Neural cell (in vitro differentiated cells): ENCODE measurements around the gene AGPAT1. TPM values are rescaled to one million over a fixed set of nuclear protein-coding genes. Genes with fewer than 3 reads are reported as not detected.
"Not testable (repeated sequence)": the region's sequence is repeated elsewhere in the genome, so short reads cannot be mapped to it uniquely, and the experiment has no call there.

Experiments
- H2AFZ ChIP-seq: fragments of 200-600, 300-800 bp; sonication (generic), shearing (Covaris generic); 2 replicates; pipeline ENCODE4 v1.6.0; 2014; ENCODE audit warnings: low read depth, mild to moderate bottlenecking, antibody characterized with exemption, low read length, moderate library complexity
- H3F3A ChIP-seq: fragments of 200-600 bp; shearing (Covaris generic); 2 replicates; pipeline ENCODE4 v1.6.1; 2016; ENCODE audit warnings: mild to moderate bottlenecking, moderate library complexity, mixed read lengths, antibody characterized with exemption, low read length; ENCODE audit not compliant: insufficient read depth, poor library complexity, severe bottlenecking
- H3K27ac ChIP-seq: fragments of 200-600, 300-800 bp; sonication (generic), shearing (Covaris generic); 2 replicates; pipeline ENCODE4 v1.5.1; 2014; ENCODE audit warnings: mild to moderate bottlenecking, low read length, moderate library complexity
- H3K27me3 ChIP-seq: fragments of 300-800, 200-600 bp; sonication (generic), shearing (Covaris generic); 2 replicates; pipeline ENCODE4 v1.6.0; 2014; ENCODE audit warnings: mild to moderate bottlenecking, low read depth, low read length, moderate library complexity; ENCODE audit not compliant: insufficient read depth
- H3K36me3 ChIP-seq: fragments of 300-800, 200-600 bp; sonication (generic), shearing (Covaris generic); 2 replicates; pipeline ENCODE4 v1.5.1; 2014; ENCODE audit warnings: mild to moderate bottlenecking, antibody characterized with exemption, low read length, moderate library complexity; ENCODE audit not compliant: insufficient read depth
- H3K4me2 ChIP-seq: fragments of 300-800, 200-600 bp; sonication (generic), shearing (Covaris generic); 2 replicates; pipeline ENCODE4 v1.6.0; 2014; ENCODE audit warnings: mild to moderate bottlenecking, low read length
- H3K4me3 ChIP-seq: fragments of 300-800, 200-600 bp; sonication (generic), shearing (Covaris generic); 2 replicates; pipeline ENCODE4 v1.5.1; 2014; ENCODE audit warnings: mild to moderate bottlenecking, low read length, moderate library complexity
- H3K79me2 ChIP-seq: fragments of 200-600 bp; shearing (Covaris generic); replicated peaks from 2 replicates; pipeline ENCODE4 v1.6.0; 2014; ENCODE audit warnings: mild to moderate bottlenecking, low read length, moderate library complexity; ENCODE audit not compliant: insufficient read depth
- H3K9ac ChIP-seq: fragments of 300-800, 200-600 bp; sonication (generic), shearing (Covaris generic); 2 replicates; pipeline ENCODE4 v1.6.1; 2016; ENCODE audit warnings: mild to moderate bottlenecking, low read length, mixed read lengths
- H3K9me2 ChIP-seq: fragments of 200-600 bp; shearing (Covaris generic); 2 replicates; pipeline ENCODE4 v1.6.1; 2016; ENCODE audit warnings: mild to moderate bottlenecking, low read length, mixed read lengths; ENCODE audit not compliant: insufficient read depth
- H3K9me3 ChIP-seq: fragments of 200-600, 300-800 bp; sonication (generic), shearing (Covaris generic); 2 replicates; pipeline ENCODE4 v1.6.1; 2016; ENCODE audit warnings: mild to moderate bottlenecking, mixed run types, low read length, moderate library complexity, mixed read lengths
- H4K20me1 ChIP-seq: fragments of 200-600 bp; shearing (Covaris generic); 2 replicates; pipeline ENCODE4 v1.6.1; 2016; ENCODE audit warnings: mild to moderate bottlenecking, mixed run types; ENCODE audit not compliant: insufficient read depth
- EP300 ChIP-seq: fragments of 450-650 bp; conservative IDR thresholded peaks from 2 replicates; pipeline ENCODE4 v1.6.1; 2014; ENCODE audit warnings: antibody characterized with exemption, mild to moderate bottlenecking, moderate library complexity; ENCODE audit not compliant: poor library complexity, severe bottlenecking
- EZH2 ChIP-seq: fragments of 200-600, 300-800 bp; shearing (Covaris generic), sonication (generic); IDR thresholded peaks from 2 replicates; pipeline ENCODE4 v1.6.1; 2014; ENCODE audit warnings: antibody characterized with exemption, low read length, borderline replicate concordance, mild to moderate bottlenecking; ENCODE audit not compliant: insufficient read depth, poor library complexity, severe bottlenecking
- MXI1 ChIP-seq: fragments of 450-650 bp; conservative IDR thresholded peaks from 2 replicates; pipeline ENCODE4 v1.6.1; 2014; ENCODE audit warnings: antibody characterized with exemption, mild to moderate bottlenecking; ENCODE audit not compliant: poor library complexity, severe bottlenecking
- POLR2AphosphoS5 ChIP-seq: IDR thresholded peaks from 2 replicates; pipeline ENCODE4 v1.6.1; 2012
- RAD21 ChIP-seq: fragments of 450-650 bp; conservative IDR thresholded peaks from 2 replicates; pipeline ENCODE4 v1.6.1; 2014; ENCODE audit warnings: antibody characterized with exemption, mild to moderate bottlenecking, moderate library complexity
- SMC3 ChIP-seq: fragments of 450-650 bp; conservative IDR thresholded peaks from 2 replicates; pipeline ENCODE4 v1.6.1; 2014; ENCODE audit warnings: antibody characterized with exemption, mild to moderate bottlenecking, moderate library complexity; ENCODE audit not compliant: poor library complexity
- TAF1 ChIP-seq: IDR thresholded peaks from 2 replicates; pipeline ENCODE4 v1.6.1; 2012; ENCODE audit warnings: low read depth
- polyA plus RNA-seq: library from polyadenylated mRNA; depleted of rRNA; stranded (reverse); fragments of >200 nt; gene quantifications from 2 replicates; pipeline ENCODE4 v1.2.3, GENCODE V29; 2014
- TF ChIP-seq, protein P1 (sequence below): IDR thresholded peaks from 2 replicates; pipeline ENCODE4 v1.6.1; 2012; ENCODE audit warnings: borderline replicate concordance
- TF ChIP-seq, protein P2 (sequence below): fragments of 450-650 bp; IDR thresholded peaks from 2 replicates; pipeline ENCODE4 v1.5.1; 2014; ENCODE audit warnings: antibody characterized with exemption, mild to moderate bottlenecking, moderate library complexity; ENCODE audit not compliant: poor library complexity, severe bottlenecking

The AGPAT1 gene
- polyA plus RNA-seq, 1 donor from 2014 or later = 24.7 TPM

DNA sequence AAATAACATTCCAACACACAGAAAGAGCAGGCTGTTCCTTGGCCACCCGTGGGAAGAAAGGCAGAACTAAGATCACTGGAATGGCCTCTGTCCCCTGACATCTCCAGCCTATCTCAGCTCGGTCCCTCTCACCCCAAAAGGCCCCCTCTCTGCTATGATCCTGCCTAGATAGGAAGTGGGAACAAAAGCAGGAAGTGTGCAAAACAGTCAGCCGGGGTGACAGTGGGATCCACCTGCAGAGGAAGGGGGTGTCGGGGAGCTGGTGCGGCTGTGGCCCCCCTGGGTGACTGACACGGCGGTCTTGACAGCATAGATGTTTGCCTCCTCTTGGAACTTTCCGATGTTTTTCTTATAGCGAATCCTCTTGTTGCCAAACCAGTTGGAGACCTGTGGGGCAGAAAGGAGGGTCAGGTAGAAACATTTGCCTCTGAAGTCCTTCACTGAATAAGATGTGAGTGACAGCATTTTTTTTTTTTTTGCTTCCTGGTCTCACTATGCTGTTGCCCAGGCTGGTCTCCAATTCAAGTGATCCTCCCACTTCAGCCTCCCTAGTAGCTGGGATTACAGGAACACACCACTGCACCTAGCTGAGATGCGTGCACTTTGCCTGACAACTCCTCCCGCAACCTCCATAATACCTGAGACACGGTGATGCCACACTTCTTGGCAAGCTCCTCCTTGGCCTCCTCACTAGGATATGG, 11.3 kb upstream of the AGPAT1 start:
- H3F3A ChIP-seq = no peaks in the 10 kb centered on the region
- no peak overlapping the region for H3K4me2 ChIP-seq
- peaks cover 17% of the 10 kb centered on the region for H3K79me2 ChIP-seq
- no peaks in the 10 kb centered on the region for H3K36me3 ChIP-seq
- no peak overlapping the region for H2AFZ ChIP-seq
- H3K9me2 ChIP-seq = no peaks in the 10 kb centered on the region
- H3K9me3 ChIP-seq = no peaks in the 10 kb centered on the region
- H4K20me1 ChIP-seq = no peaks in the 10 kb centered on the region
- no peak overlapping the region for H3K27ac ChIP-seq
- no peak overlapping the region for H3K9ac ChIP-seq
- no peaks in the 10 kb centered on the region for H3K27me3 ChIP-seq
- no peak overlapping the region for H3K4me3 ChIP-seq
- no peak for TF ChIP-seq MXI1
- TF ChIP-seq TAF1 = no peak
- TF ChIP-seq RAD21 = no peak
- no peak for TF ChIP-seq EZH2
- TF ChIP-seq, protein P1, sequence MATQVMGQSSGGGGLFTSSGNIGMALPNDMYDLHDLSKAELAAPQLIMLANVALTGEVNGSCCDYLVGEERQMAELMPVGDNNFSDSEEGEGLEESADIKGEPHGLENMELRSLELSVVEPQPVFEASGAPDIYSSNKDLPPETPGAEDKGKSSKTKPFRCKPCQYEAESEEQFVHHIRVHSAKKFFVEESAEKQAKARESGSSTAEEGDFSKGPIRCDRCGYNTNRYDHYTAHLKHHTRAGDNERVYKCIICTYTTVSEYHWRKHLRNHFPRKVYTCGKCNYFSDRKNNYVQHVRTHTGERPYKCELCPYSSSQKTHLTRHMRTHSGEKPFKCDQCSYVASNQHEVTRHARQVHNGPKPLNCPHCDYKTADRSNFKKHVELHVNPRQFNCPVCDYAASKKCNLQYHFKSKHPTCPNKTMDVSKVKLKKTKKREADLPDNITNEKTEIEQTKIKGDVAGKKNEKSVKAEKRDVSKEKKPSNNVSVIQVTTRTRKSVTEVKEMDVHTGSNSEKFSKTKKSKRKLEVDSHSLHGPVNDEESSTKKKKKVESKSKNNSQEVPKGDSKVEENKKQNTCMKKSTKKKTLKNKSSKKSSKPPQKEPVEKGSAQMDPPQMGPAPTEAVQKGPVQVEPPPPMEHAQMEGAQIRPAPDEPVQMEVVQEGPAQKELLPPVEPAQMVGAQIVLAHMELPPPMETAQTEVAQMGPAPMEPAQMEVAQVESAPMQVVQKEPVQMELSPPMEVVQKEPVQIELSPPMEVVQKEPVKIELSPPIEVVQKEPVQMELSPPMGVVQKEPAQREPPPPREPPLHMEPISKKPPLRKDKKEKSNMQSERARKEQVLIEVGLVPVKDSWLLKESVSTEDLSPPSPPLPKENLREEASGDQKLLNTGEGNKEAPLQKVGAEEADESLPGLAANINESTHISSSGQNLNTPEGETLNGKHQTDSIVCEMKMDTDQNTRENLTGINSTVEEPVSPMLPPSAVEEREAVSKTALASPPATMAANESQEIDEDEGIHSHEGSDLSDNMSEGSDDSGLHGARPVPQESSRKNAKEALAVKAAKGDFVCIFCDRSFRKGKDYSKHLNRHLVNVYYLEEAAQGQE = no peak
- TF ChIP-seq EP300 = no peak
- no peak for TF ChIP-seq POLR2AphosphoS5
- TF ChIP-seq, protein P2, sequence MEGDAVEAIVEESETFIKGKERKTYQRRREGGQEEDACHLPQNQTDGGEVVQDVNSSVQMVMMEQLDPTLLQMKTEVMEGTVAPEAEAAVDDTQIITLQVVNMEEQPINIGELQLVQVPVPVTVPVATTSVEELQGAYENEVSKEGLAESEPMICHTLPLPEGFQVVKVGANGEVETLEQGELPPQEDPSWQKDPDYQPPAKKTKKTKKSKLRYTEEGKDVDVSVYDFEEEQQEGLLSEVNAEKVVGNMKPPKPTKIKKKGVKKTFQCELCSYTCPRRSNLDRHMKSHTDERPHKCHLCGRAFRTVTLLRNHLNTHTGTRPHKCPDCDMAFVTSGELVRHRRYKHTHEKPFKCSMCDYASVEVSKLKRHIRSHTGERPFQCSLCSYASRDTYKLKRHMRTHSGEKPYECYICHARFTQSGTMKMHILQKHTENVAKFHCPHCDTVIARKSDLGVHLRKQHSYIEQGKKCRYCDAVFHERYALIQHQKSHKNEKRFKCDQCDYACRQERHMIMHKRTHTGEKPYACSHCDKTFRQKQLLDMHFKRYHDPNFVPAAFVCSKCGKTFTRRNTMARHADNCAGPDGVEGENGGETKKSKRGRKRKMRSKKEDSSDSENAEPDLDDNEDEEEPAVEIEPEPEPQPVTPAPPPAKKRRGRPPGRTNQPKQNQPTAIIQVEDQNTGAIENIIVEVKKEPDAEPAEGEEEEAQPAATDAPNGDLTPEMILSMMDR = no peak
- TF ChIP-seq SMC3 = no peak

DNA sequence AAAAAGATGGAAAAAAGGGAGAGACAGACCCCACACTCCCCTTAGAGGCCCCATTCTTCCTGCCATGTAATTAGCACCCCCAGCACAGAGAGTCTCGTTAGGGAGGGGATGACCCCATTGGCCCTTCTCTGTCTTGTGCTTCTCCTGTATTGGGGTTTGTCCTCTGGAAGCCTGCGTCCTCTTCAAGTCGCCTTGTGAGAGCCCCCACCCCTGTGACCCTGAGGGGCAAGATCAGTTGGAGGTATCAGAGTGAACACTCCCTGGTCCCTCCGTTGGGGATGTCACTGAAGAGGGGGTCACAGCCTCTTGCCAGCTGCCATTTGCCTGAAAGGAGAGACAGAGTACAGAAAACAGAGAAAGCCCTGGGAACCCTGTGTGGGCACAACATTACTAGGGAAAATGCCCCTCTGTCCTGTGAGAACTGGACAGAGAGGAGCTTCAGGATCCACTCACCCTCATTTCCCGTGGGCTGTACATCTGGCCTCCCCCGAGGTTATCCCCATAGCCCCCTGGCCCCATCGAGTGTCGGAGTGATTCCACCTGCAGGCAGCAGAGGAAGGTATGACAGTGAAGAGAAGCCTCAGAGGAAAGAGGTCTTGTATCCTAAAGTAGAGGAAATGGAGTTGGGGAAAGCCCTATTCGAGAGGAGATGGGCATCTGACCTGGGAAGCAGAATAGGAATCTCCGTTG, 10.4 kb upstream of the AGPAT1 start:
- not testable (repeated sequence) for H3K27ac ChIP-seq, H3K4me3 ChIP-seq, H3K27me3 ChIP-seq, H3F3A ChIP-seq, H2AFZ ChIP-seq, H3K9ac ChIP-seq, H3K9me2 ChIP-seq, H3K9me3 ChIP-seq, H3K36me3 ChIP-seq, H3K4me2 ChIP-seq, H4K20me1 ChIP-seq
- H3K79me2 ChIP-seq = peaks cover 17% of the 10 kb centered on the region

DNA sequence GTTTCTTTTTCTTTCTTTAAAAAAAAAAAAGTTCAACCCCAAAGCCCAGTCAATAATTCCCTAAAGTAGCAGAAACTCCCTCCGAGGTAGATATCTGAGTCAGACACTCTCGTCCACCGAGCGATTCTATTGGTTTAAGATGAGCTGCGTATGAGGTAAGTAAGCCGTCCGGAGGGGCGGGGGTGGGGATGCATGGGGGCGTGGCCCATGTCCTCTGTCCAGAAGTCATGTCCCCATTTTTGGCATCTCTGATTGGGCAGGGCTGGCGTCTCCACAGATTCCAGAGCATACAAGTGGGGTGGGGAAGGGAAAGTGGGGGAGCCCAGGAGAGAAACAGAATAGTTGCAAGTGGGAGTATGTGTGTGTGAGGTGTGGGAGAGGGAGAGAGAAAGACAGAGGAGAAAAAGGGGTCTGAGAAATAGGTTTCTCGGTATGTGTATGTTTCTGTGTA, 9.8 kb upstream of the AGPAT1 start:
- not testable (repeated sequence) for H2AFZ ChIP-seq, H3K36me3 ChIP-seq, H3K9me3 ChIP-seq, H3K9me2 ChIP-seq, H3K9ac ChIP-seq, H3K4me2 ChIP-seq, H4K20me1 ChIP-seq, H3K27ac ChIP-seq, H3K4me3 ChIP-seq, H3K27me3 ChIP-seq, H3F3A ChIP-seq
- peaks cover 15% of the 10 kb centered on the region for H3K79me2 ChIP-seq
